Astrocyte of the spinal cord (primary cell): ENCODE data around the gene MT1A.

ENCODE experiments used
- DNase-seq: peaks from one replicate; pipeline ENCODE4 v3.0.0; 2011; ENCODE audit warnings: low read depth, low spot score
- H3K4me3 ChIP-seq: 2 replicates; pipeline ENCODE4 v1.5.1; 2011; ENCODE audit warnings: low read depth, mild to moderate bottlenecking, low read length, moderate library complexity
- CTCF ChIP-seq: IDR thresholded peaks from 2 replicates; pipeline ENCODE4 v1.5.1; 2012; ENCODE audit warnings: low read depth, mild to moderate bottlenecking, low read length, inconsistent platforms
- in situ Hi-C: cut with HindIII; loops from 2 replicates; pipeline ENCODE4 v1.10.0; 2017; ENCODE audit warnings: low sequenced_read_pairs

Gene MT1A

GRCh38 chr16:56609463-56609921 lies 29.0 kb upstream of the MT1A start:
- in situ Hi-C loops = no loop called here
- DNase-seq = peak; percentile 92
- H3K4me3 ChIP-seq = peak overlapping the region; percentile 90
- no peak for TF ChIP-seq CTCF

GRCh38 chr16:56610017-56610608 lies 28.4 kb upstream of the MT1A start:
- peak overlapping the region; percentile 90 for H3K4me3 ChIP-seq
- peak; percentile 94 for DNase-seq
- TF ChIP-seq CTCF = no peak
- in situ Hi-C loops = no loop called here

GRCh38 chr16:56610609-56611111 lies 27.8 kb upstream of the MT1A start:
- in situ Hi-C loops = no loop called here
- H3K4me3 ChIP-seq = no peak overlapping the region
- DNase-seq = no peak

GRCh38 chr16:56611281-56611833 lies 27.1 kb upstream of the MT1A start:
- no peak for TF ChIP-seq CTCF
- DNase-seq = peak; percentile 34
- H3K4me3 ChIP-seq = no peak overlapping the region
- in situ Hi-C loops = no loop called here

More at GRCh38 chr16:56610609-56611111, 27.8 kb upstream of the MT1A start:
- no peak for TF ChIP-seq CTCF

- no peak for TF ChIP-seq CTCF
- no peak overlapping the region for H3K4me3 ChIP-seq
- in situ Hi-C loops = no loop called here
- DNase-seq = no peak
Observed at GRCh38 chr16:56613706-56614105, 24.8 kb upstream of the MT1A start.

GRCh38 chr16:56614549-56614991 lies 23.9 kb upstream of the MT1A start:
- DNase-seq = peak; percentile 80
- no peak overlapping the region for H3K4me3 ChIP-seq
- no peak for TF ChIP-seq CTCF
- in situ Hi-C loops = no loop called here
